Common myeloid progenitor, CD34-positive (primary cell): ENCODE measurements around the gene BAIAP2L2.
A peak's percentile ranks its signal among the peaks of the same experiment; 100 is the strongest.

Experiments used
- CTCF ChIA-PET: fragments of 350-600 bp; sonication (Branson Sonifier 250); formaldehyde crosslinking; loops from one replicate; lab custom pipeline; 2021; ENCODE audit warnings: antibody characterized with exemption; lab: Charles Lee
- POLR2A ChIA-PET: fragments of 350-600 bp; sonication (Branson Sonifier 250); formaldehyde crosslinking; loops from one replicate; lab custom pipeline; 2021; ENCODE audit warnings: antibody characterized with exemption; lab: Charles Lee
- DNase-seq, 3 donors: peaks; one replicate each; pipeline versions ENCODE4 v3.0.0 to v3.0.0-alpha.2; 2013
- H3K27ac ChIP-seq, 2 experiments: 1 replicate in 1 of 2; 2 replicates in 1 of 2; pipeline ENCODE4 v1.7.0; 2013; ENCODE audit warnings: inconsistent platforms in 2 of 2, low read length in 2 of 2, mild to moderate bottlenecking in 2 of 2, low read depth in 1 of 2, moderate library complexity in 1 of 2; ENCODE audit not compliant: severe bottlenecking in 2 of 2, insufficient read depth in 1 of 2, poor library complexity in 1 of 2
- H3K27me3 ChIP-seq, 5 experiments: replicated peaks in 2 of 5; 1 replicate in 3 of 5; 2 replicates in 2 of 5; pipeline versions ENCODE4 v1.6.1 to v1.7.0; 2013; ENCODE audit warnings: low read length in 4 of 5, mild to moderate bottlenecking in 2 of 5, moderate library complexity in 2 of 5, inconsistent platforms in 1 of 5; ENCODE audit not compliant: insufficient read depth in 5 of 5, control insufficient read depth in 4 of 5
- H3K36me3 ChIP-seq, 4 experiments: 1 replicate in 2 of 4; 2 replicates in 2 of 4; pipeline versions ENCODE4 v1.6.1 to v1.7.0; 2013; ENCODE audit warnings: low read length in 3 of 4, control low read depth in 1 of 4, mild to moderate bottlenecking in 1 of 4; ENCODE audit not compliant: control insufficient read depth in 4 of 4, insufficient read depth in 4 of 4
- H3K4me1 ChIP-seq, 4 experiments: 1 replicate in 3 of 4; 2 replicates in 1 of 4; pipeline versions ENCODE4 v1.6.1 to v1.7.1; 2013; ENCODE audit warnings: low read length in 3 of 4, mild to moderate bottlenecking in 3 of 4, control low read depth in 1 of 4, inconsistent platforms in 1 of 4, moderate library complexity in 1 of 4; ENCODE audit not compliant: control insufficient read depth in 4 of 4, insufficient read depth in 4 of 4; ENCODE audit errors: control extremely low read depth in 1 of 4
- H3K4me3 ChIP-seq, 7 experiments: 1 replicate in 4 of 7; 2 replicates in 3 of 7; pipeline versions ENCODE4 v1.5.1 to v1.7.0; 2013; ENCODE audit warnings: mild to moderate bottlenecking in 7 of 7, low read length in 6 of 7, moderate library complexity in 6 of 7, inconsistent platforms in 2 of 7, low read depth in 2 of 7, control low read depth in 1 of 7; ENCODE audit not compliant: insufficient read depth in 4 of 7, control insufficient read depth in 1 of 7; ENCODE audit errors: extremely low read depth in 1 of 7
- H3K9me3 ChIP-seq, 5 experiments: 1 replicate in 4 of 5; 2 replicates in 1 of 5; pipeline versions ENCODE4 v1.6.1 to v1.7.1; 2013; ENCODE audit warnings: low read length in 4 of 5, mild to moderate bottlenecking in 2 of 5, inconsistent platforms in 1 of 5, low read depth in 1 of 5, moderate library complexity in 1 of 5; ENCODE audit not compliant: control insufficient read depth in 4 of 5, insufficient read depth in 2 of 5; ENCODE audit errors: control extremely low read depth in 1 of 5
- WGBS: methylation state at CpG from one replicate; pipeline ENCODE4 v1.1.5; 2013; ENCODE audit not compliant: insufficient coverage; 5-methylcytosine and 5-hydroxymethylcytosine counted together

Gene BAIAP2L2

DNA sequence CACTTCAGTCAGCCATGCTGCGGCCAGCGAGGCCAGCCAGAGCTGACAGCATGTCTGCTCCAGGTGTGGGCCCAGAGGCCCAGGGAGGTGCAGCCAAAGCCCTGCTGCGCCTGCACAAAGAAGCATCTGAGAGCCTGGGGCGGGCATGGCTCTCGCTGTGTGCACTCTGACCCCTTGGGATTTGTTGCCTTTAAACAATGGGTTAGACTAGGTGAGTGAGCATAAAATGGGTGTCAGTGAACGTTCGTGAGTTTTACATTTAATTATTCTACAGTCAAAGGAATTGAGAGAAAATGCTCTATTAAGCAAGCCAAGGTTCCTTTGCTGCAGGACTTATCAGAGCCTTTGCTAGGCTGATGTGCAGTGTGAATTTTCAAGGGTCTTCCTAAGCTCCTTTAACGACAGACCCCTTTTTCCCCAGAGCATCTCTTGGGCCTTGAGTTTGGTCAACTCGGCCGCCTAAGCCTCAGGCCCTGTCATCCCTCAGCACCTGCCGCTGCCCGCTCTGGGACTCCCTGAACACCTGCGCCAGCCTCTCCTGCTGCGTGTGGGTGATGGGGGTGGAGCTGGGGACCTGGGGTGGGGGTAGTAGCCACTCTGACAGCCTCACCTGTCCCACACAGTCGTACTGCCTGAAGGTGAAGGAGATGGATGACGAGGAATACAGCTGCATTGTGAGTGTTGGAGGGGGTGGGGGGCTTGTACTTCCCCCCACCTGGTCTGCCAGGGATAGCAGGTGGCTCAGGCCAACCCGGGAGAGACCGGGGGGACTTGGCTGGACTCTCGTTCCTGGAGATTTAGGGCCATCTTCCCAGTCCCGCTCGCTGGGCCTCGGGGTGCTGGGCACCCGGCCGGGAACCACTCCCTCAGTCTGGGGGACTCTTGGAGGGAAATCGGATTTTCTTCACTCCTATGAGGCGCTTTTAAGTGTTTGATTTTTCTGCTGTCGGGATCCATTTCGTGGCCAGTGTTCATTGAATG, 37.0 kb downstream of the BAIAP2L2 start:
- H3K36me3 ChIP-seq = peaks cover 4 to 64% (median 37%) of the 10 kb centered on the region in 4 experiments
- CTCF ChIA-PET = interaction anchor here (0.9 to 1.3 kb wide), 2 partner anchors 18 to 30 kb away, joined by 3 read pairs; no protein-coding TSS in a partner anchor

DNA sequence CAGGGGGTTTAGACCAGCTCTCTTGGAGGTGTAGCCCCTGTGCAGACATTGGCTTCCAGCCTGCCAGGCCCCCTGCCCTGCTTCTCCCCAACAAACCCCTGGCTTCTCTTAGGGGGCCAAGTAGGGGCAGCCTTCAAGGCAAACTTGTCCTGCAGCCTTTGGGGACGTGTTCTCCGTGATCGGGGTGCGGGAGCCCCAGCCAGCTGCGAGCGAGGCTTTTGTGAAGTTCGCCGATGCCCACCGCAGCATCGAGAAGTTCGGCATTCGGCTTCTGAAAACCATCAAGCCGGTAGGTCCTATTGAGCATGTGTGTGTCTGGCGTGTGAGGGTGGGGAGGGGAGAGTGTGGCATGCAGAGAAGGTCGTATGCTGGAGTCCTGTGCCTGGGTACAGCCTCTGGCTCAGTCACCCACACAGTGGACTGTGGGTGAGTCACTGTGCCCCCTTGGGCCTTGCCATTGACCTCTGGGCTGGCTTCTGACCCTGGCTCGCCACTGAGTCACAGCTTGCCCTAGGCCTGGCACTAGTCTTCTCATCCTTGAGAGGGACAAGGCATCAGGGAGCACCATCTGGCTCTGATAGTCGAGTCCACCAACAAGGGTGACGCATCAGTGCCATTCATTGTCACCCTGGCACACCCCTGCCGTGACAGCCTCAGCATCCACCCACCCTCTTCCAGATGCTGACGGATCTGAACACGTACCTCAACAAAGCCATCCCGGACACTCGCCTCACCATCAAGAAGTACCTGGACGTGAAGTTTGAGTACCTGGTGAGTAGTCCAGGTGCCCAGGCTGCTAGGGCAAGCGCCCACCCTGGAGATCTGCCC, 37.9 kb downstream of the BAIAP2L2 start:
- ChIA-PET POLR2A (no interaction called here), CTCF (interaction anchor here (0.5 to 1.3 kb wide), 6 partner anchors 17 to 65 kb away, joined by 3 read pairs; no protein-coding TSS in a partner anchor)
- Histone ChIP-seq H3K36me3 (peaks cover 7 to 73% (median 42%) of the 10 kb centered on the region in 4 experiments), H3K9me3 (no peaks in the 10 kb centered on the region), H3K4me3 (no peak overlapping the region), H3K27me3 (no peaks in the 10 kb centered on the region), H3K27ac (no peak overlapping the region), H3K4me1 (no peaks in the 10 kb centered on the region)
- WGBS = 98% methylated on average over 24 of the region's 25 CpGs
- DNase-seq = no peak

More for the DNA sequence above, 37.0 kb downstream of the BAIAP2L2 start:
- Histone ChIP-seq H3K4me3 (no peak overlapping the region), H3K27ac (no peak overlapping the region), H3K4me1 (no peaks in the 10 kb centered on the region), H3K9me3 (no peaks in the 10 kb centered on the region), H3K27me3 (no peaks in the 10 kb centered on the region)
- no peak for DNase-seq
- POLR2A ChIA-PET = no interaction called here
- 97% methylated on average over 24 of the region's 28 CpGs for WGBS

DNA sequence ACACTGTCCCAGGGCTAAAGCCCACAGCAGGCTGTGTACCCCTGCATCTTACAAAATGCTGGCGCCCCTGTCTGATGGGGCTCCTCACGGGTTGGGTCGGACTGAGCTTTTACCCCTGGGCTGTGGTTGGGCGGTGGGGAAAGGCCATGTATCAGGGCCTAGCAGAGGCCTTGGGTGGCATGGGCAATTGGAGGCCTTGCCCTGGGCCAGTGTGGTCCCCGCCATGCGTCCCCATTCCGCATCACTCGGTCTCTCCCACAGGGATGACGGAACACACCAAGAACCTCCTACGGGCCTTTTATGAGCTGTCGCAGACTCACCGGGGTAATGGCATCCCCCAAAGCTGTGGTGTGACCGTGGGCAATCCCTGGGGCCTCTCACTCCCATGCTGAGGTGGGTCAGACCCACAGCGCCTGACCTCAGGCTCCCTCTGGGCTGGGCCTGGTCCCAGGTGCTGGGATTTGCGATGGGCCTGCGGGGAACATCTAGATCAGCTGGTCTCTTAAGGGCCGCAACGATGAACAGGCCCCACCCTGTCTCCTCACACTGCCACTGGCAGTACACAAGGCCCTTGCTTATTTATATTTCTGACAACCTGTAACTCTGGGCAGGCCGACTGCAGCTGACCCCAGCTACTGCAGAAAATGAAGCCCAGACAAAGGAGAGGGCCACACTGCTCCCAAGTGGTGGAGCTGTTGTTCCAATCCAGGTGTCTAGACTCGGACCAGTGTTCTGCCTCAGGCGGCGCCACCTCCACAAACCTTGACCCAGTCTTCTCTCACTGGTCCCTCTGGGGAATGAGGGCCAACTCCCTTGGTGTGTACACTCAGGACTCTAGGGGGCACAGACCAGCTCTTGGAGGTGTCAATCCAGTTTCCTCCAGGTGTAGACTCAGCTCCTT, 38.8 kb downstream of the BAIAP2L2 start:
- Histone ChIP-seq H3K36me3 (peaks cover 7 to 79% (median 44%) of the 10 kb centered on the region in 4 experiments), H3K9me3 (no peaks in the 10 kb centered on the region), H3K27me3 (no peaks in the 10 kb centered on the region), H3K4me3 (no peak overlapping the region), H3K27ac (no peak overlapping the region), H3K4me1 (no peaks in the 10 kb centered on the region)
- WGBS = 99% methylated on average over 19 of the region's 22 CpGs
- no peak for DNase-seq
- ChIA-PET CTCF (interaction anchor here (0.5 to 1.2 kb wide), 4 partner anchors 19 to 66 kb away, joined by 3 read pairs; no protein-coding TSS in a partner anchor), POLR2A (no interaction called here)

DNA sequence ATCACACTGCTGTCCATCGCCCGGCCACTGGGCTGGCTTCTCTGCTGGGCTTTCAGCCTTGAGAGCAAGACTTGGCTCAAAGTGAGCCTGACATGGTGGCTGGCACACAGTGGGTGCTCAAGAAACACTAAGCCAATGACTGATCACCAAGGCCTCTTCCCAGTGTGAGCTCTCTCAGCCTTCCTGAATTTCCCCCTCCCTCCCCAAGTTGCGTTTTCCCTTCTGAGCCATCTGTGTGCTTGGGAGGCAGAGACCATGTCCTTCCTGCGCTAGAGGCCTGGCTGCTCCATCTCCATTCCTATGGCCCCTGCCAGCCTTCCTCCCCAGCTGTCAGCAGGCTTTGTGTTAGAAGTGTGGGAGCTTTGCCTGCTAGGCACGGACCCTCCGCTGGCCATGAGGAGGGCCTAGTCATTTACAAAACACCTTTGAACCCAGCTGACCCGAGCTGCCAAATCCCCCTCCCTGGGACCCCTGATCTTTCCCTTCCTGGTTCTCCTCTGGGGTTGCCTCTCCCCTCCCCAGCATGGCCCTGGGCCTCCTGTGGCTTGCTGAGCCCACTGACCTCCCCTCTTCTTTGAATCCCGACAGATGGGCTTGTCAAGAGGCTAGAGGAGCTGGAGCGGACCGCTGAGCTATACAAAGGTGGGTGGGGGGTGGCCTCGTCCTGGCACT, 40.1 kb downstream of the BAIAP2L2 start:
- POLR2A ChIA-PET = interaction anchor here (0.5 kb wide), 1 partner anchor 147 kb away, joined by 3 read pairs; no protein-coding TSS in a partner anchor

DNA sequence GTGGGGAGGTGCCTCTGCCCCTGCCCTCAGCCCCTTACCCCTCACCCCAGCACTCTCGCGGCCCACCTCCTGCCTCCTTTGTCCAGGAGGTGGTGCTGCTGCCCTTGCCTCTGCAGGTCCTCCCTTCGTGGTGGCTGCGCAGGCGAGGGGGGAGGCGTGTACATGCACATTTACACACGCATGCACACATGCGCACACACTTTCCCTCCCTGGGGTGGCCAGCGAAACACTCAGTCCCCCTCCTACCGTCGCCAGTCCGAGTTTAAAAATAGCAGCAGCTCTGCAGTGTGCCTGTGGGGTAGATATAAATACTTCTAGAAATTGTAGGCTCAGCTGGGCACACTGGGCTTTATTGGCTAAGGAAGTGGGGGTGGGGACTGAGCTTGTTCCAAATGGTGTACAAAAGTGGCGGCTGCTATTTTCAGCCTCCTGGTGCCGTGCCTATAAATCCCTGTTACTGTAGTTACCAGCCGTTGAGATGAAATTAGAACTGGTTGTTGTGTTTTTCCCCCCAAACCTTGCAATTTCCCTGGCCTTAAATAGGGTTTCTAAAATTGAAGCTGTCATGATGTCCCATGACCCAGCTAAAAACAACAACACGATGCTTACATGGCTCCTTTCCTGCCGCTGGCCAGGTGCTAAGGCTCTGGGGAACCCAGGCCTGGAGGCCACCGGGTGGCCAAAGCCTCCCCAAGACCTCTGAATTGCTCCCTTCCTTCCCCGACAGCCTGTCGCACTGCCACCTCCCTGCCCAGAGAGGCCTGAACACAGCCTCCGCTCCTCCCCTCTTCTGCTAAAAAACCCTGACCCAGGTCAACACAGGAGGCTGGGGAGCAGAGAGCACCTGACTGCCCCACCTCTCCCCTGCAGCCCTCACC, 40.9 kb downstream of the BAIAP2L2 start:
- peak in 1 of 3 donors; percentile 14 for DNase-seq
- no peaks in the 10 kb centered on the region for H3K9me3 ChIP-seq
- WGBS = 97% methylated on average over 15 of the region's 21 CpGs
- H3K27me3 ChIP-seq = no peaks in the 10 kb centered on the region
- ChIA-PET POLR2A (interaction anchor here (0.5 kb wide), 1 partner anchor 148 kb away, joined by 3 read pairs; no protein-coding TSS in a partner anchor), CTCF (interaction anchor here (0.5 to 4.4 kb wide), 4 partner anchors 17 to 521 kb away, joined by 3 to 16 read pairs (median 3); no protein-coding TSS in a partner anchor)
- no peaks in the 10 kb centered on the region for H3K4me1 ChIP-seq
- no peak overlapping the region for H3K27ac ChIP-seq
- no peak overlapping the region for H3K4me3 ChIP-seq
- peaks cover 13 to 94% (median 56%) of the 10 kb centered on the region in 4 experiments for H3K36me3 ChIP-seq

More for the DNA sequence above, 40.1 kb downstream of the BAIAP2L2 start:
- Histone ChIP-seq H3K27ac (no peak overlapping the region), H3K36me3 (peaks cover 7 to 92% (median 56%) of the 10 kb centered on the region in 4 experiments), H3K27me3 (no peaks in the 10 kb centered on the region), H3K4me3 (no peak overlapping the region), H3K4me1 (no peaks in the 10 kb centered on the region), H3K9me3 (no peaks in the 10 kb centered on the region)
- no peak for DNase-seq
- CTCF ChIA-PET = interaction anchor here (0.5 to 4.4 kb wide), 4 partner anchors 18 to 520 kb away, joined by 3 to 16 read pairs (median 3); no protein-coding TSS in a partner anchor
- 95% methylated on average over 10 of the region's 11 CpGs for WGBS
